Globus pallidus (tissue), 1 donor: ENCODE measurements around the gene RAMAC.
A peak's percentile ranks its signal among the peaks of the same experiment; 100 is the strongest.
"Not testable (repeated sequence)": the region's sequence is repeated elsewhere in the genome, so short reads cannot be mapped to it uniquely, and the experiment has no call there.

Experiments
- DNase-seq: peaks from one replicate; pipeline ENCODE4 v3.0.0-alpha.2; 2015; ENCODE audit warnings: low spot score

RAMAC gene

GRCh38 chr15:82985688-82986441 is at the start of gene RAMAC:
Gene RAMAC (plus strand): TSS chr15:82986210. CDS start chr15:82989019, 2,809 bp downstream.
- peak; percentile 92 for DNase-seq

- no peak for DNase-seq
These were observed 48.9 kb upstream of the RAMAC start for GRCh38 chr15:82936966-82937711.

- no peak for DNase-seq
These were observed 48.3 kb upstream of the RAMAC start for GRCh38 chr15:82937712-82938058.

- not testable (repeated sequence) for DNase-seq
These were observed 46.3 kb upstream of the RAMAC start for GRCh38 chr15:82939678-82940077.

- no peak for DNase-seq
These were observed 43.3 kb upstream of the RAMAC start for GRCh38 chr15:82942691-82943090.

- no peak for DNase-seq
These were observed 42.8 kb upstream of the RAMAC start for GRCh38 chr15:82943176-82943575.

GRCh38 chr15:82944056-82944455 is 42.0 kb upstream of the RAMAC start:
- no peak for DNase-seq

GRCh38 chr15:82944821-82945220 is 41.2 kb upstream of the RAMAC start:
- DNase-seq = no peak

- DNase-seq = no peak
These were observed 40.7 kb upstream of the RAMAC start for GRCh38 chr15:82945326-82945725.

- no peak for DNase-seq
These were observed 39.8 kb upstream of the RAMAC start for GRCh38 chr15:82946155-82946701.

GRCh38 chr15:82950295-82950694 is 35.7 kb upstream of the RAMAC start:
- DNase-seq = no peak

GRCh38 chr15:82950746-82951370 is 35.2 kb upstream of the RAMAC start:
- DNase-seq = no peak

GRCh38 chr15:82951472-82952157 is 34.4 kb upstream of the RAMAC start:
- no peak for DNase-seq

- no peak for DNase-seq
These were observed 33.6 kb upstream of the RAMAC start, which contains the start of gene HOMER2 for GRCh38 chr15:82952158-82953081. Gene HOMER2 (minus strand): TSS chr15:82952720. CDS start chr15:82952535, 185 bp downstream.

GRCh38 chr15:82958638-82959037 is 27.4 kb upstream of the RAMAC start:
- DNase-seq = no peak

GRCh38 chr15:82959423-82959822 is 26.6 kb upstream of the RAMAC start:
- no peak for DNase-seq

- DNase-seq = no peak
These were observed 25.2 kb upstream of the RAMAC start for GRCh38 chr15:82960766-82961165.

- DNase-seq = no peak
These were observed 22.3 kb upstream of the RAMAC start for GRCh38 chr15:82963471-82964341.

GRCh38 chr15:82964890-82965289 is 21.1 kb upstream of the RAMAC start:
- no peak for DNase-seq

- no peak for DNase-seq
These were observed 19.3 kb upstream of the RAMAC start for GRCh38 chr15:82966671-82967071.
